ENCODE results near the gene MEI4. TPM values are rescaled to one million over a fixed set of nuclear protein-coding genes. Genes with fewer than 3 reads are reported as not detected.
"Not testable (repeated sequence)": the region's sequence is repeated elsewhere in the genome, so short reads cannot be mapped to it uniquely, and the experiment has no call there.

Gene MEI4, protein sequence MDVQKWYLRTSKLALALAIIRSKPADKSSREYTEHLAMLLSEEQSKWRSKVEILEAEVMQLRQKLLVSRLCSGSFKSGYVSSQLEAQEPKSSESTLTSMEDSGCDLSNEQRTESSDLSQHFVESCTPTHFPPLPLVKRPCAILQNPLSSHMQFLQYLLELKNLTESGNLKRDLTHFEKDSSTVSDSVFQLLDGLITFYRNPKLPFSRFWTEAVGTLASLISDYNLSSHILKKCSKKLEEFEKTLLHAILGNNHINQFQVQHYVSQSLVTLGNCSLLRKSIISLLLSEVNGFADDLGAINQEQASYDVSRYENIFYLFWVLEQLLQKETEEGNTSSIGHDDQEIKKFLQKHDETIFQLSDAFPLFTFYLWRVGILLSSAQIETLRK
- polyA plus RNA-seq (ENCODE audit: insufficient read length in 3 of 3) = 1 to 10 TPM; 1.6 to 1.7 (median 1.6) TPM
- long read RNA-seq, donor 1 = 0 reads
- long read RNA-seq, donor 2 = 0 reads
- long read RNA-seq, donor 3 = 0 reads
- long read RNA-seq, donor 4 = 0 reads
- long read RNA-seq, donor 5 = 0 reads
- long read RNA-seq, donor 6, full-length matches to known transcripts = 1 of 1 reads
- long read RNA-seq, donor 6, partial matches to known transcripts = 0 of 1 reads
- long read RNA-seq, donor 6, other reads (novel, unspliced or antisense) = 0 of 1 reads
- long read RNA-seq, donor 7 = 0 reads
- long read RNA-seq, donor 8 = 0 reads
- long read RNA-seq, donor 9 = 0 reads
- long read RNA-seq, donor 10 = 0 reads
- long read RNA-seq, donor 11 = 0 reads
- long read RNA-seq, donor 12 = 0 reads
- long read RNA-seq, donor 13 = 0 reads
- long read RNA-seq, donor 14 = 0 reads
- long read RNA-seq, donor 15 = 0 reads
- long read RNA-seq, donor 16, full-length matches to known transcripts = 1 of 1 reads
- long read RNA-seq, donor 16, partial matches to known transcripts = 0 of 1 reads
- long read RNA-seq, donor 16, other reads (novel, unspliced or antisense) = 0 of 1 reads

DNA sequence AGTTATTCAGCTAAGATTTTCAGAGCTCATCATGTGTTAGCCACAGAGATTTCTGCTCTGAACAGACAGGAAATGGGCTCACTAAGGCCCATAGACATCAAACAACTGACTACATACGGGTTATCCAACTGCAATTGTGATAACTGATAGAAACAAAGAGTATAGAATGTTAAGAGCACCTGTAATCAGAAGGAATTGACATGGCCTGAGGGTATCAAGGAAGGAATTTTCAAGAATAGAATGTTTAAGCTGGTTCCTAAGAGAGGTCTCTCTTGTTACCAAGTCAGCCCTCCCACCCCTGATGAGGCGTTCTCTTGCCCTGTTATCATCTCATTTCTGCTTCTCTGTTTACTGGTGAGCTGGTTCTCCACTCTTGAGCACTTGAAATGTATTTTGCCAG lies at the start of gene MEI4:
MEI4 (plus strand) TSS at position 301 of the 400 bp plus-strand sequence. CDS start 37,633 bp downstream, outside the sequence.
- no peak for DNase-seq (ENCODE audit: extremely low read depth in 1 of 11, low read depth in 9 of 11, low spot score in 4 of 11)

DNA sequence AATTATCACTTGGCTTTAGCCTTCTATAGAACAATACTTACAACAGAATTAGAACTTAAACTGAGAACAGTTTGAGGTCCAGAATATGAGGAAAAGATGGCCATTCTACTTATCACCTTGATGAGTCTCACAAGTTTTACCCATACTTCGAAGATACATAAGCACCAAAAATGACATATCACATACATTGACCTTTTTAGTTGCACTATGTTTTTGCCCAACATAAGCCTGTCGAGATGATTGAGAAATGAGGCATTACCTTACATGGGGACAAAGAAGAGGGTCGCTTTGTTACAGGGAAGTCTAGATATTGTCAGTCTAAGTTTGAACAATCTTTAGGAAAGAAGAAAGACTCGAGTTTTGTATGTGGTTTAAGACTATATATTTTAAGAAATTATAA lies 48.4 kb upstream of the MEI4 start:
- no peak for DNase-seq (ENCODE audit: extremely low read depth in 1 of 11, low read depth in 9 of 11, low spot score in 4 of 11)

DNA sequence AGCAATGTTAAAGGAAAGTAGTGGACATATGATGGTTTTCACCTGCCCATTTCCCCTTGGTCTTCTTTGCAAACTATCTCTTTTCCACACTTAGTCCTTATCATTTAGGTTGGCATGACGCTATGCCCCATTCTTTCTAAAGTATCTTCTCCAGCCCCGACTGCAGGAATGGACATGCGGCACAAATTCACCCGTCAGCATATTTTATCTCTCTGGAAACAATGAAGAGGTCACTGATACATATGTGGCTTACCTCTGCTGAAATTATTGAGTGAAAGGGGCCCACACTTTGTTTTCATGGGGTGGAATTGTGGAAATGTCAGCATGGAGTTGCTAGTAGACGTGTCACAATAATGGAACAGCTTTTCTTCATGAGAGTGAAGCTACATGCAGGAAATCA lies 45.8 kb upstream of the MEI4 start:
- no peak for DNase-seq (ENCODE audit: extremely low read depth in 1 of 11, low read depth in 9 of 11, low spot score in 4 of 11)

DNA sequence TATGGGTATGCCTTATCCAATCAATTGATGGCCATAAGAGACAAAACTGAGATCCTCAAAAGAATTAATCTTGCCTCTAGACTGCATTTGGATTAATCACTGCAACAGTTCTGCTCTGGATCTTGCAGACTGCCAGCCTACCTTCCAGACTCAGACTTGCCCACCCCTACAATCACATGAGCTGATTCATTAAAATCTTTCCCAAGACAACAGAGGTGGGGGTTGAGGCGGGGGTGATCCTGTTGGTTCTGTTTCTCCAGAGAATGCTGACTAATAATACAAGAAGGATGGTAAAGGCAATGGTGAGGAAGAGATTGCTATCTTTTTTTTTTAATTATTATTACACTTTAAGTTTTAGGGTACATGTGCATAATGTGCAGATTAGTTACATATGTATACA lies 43.7 kb upstream of the MEI4 start:
- no peak for DNase-seq (ENCODE audit: extremely low read depth in 1 of 11, low read depth in 9 of 11, low spot score in 4 of 11)

DNA sequence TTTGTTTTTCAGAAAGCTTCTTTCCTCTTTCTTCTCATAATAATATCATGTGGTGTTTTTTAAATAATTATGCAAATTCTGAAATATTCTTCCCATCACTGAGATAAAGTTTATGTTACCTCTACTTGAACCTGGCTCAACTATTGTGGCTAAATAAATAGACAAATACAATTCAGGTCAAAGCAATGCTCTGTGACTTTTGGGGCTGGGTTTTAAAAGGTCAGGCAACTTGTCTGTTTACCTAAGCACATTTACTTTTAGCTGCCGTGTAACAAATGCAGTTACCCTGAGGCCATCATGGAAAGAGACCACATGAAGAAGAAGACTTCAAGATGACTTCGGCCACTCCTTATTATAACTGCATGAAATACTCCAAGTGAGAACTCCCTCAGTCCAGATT lies 33.7 kb upstream of the MEI4 start:
- no peak for DNase-seq (ENCODE audit: extremely low read depth in 1 of 11, low read depth in 9 of 11, low spot score in 4 of 11)

DNA sequence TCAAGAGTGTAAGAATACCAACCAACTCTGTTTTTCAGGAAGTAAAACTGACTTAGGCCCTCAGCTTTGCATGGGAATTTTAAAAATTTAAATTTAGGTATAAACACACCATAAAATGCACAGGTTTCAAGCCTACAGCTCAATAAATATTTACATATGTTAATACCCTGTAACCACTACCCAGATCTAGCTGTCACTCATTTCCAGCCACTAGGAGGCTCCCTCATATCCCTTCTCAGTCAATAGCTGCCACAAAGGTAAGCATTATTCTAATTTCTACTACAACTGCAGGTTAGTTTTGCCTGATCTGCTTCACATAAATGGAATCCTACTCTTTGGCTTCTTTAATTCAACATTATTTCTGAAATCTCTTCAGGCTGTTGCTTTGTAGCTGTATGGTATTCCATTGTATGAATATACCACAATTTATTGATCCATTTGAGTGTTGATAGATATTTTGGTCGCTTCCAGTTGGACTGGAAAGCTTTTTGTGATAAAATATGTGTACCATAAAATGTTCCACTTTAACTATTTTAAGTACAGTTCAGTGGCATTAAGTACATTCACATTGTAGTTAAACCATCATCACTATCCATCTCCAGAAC lies 32.5 kb upstream of the MEI4 start:
- DNase-seq (ENCODE audit: extremely low read depth in 1 of 11, low read depth in 9 of 11, low spot score in 4 of 11) = no peak

DNA sequence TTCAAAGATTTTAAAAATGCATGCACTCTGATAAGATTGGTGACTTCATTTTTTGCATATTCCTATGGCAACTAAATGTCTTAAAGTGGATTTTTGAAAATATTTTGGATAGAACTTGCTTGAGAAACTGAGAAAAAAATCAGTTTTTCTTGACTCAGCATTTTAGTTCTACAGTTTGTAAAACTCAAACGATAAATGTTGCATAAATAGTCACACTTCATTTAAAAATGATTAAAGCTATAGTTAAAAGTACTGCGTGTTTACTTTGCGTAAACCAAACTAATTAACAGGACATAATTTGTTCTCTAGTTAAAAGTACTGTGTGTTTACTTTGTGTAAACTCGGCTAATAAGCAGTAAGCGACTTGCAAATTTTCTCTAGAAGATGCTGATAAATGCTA lies 28.3 kb upstream of the MEI4 start:
- no peak for DNase-seq (ENCODE audit: extremely low read depth in 1 of 11, low read depth in 9 of 11, low spot score in 4 of 11)

DNA sequence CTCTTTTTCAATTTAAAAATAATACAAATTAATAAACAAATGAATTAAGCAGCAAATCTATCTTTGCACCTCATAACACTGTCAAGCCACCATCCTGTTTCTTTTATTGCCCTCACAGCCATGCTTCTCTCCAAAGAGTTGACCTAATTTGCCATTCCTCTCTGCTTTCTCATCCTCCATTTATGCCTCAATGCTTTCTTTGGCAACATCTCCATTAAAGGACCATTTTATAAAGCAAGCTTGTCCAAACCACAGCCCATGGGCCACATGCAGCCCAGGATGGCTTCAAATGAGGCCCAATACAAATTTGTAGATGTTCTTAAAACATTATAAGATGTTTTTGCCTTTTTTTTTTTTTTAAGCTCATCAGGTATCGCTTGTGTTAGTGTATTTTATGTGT lies 26.4 kb upstream of the MEI4 start:
- no peak for DNase-seq (ENCODE audit: extremely low read depth in 1 of 11, low read depth in 9 of 11, low spot score in 4 of 11)

DNA sequence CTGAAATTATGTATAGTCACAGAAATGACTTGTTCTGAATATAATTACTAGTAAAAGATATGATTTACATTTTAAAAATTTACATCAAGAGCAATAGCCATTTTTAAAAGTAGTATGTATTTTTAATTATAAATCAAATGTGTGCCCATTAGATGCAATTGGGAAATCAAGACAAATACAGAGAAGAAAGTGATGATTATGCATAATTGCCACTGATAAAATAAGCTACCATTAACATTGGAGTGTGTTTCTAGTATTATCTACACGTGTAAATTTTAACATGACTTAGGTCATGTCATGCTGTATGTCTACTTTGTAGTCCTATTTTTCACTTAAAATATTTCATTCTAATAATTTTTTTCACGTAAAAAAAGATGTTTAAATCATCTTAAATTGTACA lies 22.8 kb upstream of the MEI4 start:
- DNase-seq (ENCODE audit: extremely low read depth in 1 of 11, low read depth in 9 of 11, low spot score in 4 of 11) = no peak

DNA sequence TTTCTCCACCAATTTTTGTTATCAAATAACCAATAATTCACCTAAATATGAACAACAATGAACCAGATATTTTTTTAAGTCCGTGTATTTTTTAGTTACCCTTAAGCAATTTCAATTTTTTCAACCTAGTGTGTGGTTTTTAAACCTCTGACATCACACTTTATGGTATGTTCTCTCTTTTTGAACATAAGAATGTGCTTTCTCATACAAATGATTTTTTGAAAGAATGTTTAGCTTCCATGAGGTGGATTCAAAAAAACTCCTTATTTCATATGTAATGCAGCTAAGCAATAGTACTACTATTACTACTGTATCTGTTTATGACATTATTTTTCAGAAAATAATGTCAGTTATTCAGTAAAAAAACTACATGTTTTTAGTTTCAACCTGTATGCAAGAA lies 19.4 kb upstream of the MEI4 start:
- DNase-seq (ENCODE audit: extremely low read depth in 1 of 11, low read depth in 9 of 11, low spot score in 4 of 11) = no peak

DNA sequence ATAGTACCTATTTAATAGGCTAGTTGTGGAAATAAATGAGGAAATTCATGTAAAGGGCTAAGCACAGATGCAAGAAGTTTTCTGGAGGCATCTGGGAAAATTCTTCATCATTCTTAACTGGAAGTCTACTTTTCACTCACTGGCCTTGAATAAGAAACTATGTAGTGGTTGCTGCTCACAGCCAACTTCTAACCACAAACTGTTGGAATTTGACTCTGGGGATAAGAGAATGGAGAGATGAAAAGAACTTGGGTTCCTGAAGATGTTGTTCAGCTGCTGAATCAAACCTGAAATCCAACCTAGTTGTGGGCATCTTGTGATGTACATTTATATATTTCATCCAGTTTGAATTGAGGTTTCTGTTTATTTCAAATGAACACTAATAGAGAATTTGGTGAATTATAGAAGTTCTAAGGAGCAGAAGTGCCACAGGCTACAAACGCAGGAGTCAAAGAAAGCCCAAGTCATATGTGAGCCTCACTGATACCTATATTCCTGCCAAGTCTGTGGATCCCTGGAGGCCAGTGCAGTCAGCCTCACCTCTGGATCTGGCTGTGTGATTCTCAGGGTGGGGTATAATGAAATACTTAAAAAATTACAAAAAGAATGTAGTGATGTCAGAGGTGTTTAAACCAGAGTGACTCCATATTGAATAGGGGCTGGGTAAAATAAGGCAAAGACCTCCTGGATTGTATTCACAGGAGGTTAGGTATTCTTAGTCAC lies 18.7 kb upstream of the MEI4 start:
- DNase-seq (ENCODE audit: extremely low read depth in 1 of 11, low read depth in 9 of 11, low spot score in 4 of 11) = no peak

DNA sequence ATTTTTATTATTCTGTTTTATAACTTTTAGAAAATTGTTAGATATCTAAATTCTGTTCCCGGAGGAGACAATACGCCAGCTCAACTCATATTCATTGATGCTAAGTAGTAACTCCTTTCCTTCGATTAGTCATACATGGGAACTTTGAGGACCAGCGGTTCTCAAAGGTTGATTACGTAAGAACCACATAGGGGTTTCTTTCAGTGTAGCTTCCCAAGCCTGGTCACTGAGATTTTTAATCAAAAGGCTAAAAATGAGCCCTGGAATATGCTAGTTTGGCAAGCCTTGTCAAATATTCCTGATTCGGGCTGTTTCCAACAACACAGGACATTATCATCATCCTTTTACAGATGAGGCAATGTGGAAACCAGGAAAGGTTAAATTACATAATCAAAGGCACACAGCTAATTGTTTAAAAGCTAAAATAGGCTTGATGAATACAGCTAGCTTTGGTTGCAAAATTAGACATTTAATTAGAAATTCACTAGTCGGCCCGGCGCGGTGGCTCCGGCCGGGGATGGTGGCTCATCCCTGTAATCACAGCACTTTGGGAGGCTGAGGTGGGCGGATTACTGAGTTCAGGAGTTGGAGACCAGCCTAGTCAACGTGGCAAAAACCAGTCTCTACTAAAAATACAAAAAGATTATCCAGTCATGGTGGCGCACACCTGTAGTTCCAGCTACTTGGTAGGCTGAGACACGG lies 14.6 kb upstream of the MEI4 start:
- DNase-seq (ENCODE audit: extremely low read depth in 1 of 11, low read depth in 9 of 11, low spot score in 4 of 11) = no peak

DNA sequence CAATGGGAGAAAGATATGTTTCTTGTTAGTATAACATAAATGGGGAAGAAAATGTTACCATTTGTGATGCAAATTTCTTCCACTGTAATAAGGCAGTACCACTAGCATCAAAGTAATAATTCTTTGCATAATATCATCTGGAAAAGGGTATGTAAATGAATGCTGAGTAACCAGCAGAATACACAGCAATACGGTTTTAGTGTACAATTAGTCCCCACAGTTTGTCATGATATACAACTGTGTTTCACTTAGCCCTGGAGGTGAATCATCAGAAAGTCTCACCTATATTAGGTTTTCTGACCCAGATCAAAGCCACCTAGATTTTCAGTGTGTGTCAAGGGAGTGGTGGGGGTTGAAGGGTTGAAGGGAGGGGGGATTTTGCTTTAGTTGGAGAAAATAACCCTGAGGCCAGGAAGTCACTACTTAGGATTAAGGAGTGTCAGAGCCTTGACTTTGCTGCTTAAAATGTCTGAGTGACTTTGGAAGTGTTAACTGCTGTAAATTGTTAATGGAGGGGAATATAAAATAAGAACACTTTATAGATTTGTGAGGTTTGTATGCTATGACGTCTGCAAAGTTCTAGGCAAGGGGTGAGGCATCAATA lies 8.6 kb upstream of the MEI4 start:
- no peak for DNase-seq (ENCODE audit: extremely low read depth in 1 of 11, low read depth in 9 of 11, low spot score in 4 of 11)

DNA sequence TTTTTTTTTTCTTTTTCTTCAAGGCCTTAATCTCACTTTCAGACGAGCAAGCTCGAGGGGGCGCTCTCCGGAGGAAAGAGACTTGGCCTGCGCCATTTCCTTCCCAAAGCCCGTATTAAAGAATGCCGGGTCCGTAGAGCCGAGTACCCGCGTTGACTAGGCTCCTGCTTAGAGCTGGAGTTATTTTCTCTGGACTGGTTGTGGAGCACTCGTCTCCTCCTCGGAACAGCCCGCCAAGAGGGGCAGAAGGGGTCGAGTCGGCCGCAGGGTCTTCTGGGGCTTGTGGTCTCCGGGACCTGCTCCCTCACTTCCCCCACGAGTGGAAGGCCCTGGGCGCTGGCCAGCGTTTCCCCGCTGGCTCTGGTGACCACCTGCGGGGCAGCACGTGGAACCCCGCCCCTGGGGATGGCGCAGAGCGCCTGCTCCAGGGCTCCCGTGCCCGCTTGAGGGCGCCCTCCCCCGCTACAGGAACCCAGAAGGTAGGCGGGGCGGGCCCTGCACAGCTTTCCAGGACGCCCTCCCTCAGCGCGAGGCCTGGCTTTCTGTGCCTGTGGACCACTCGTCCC lies 2.7 kb upstream of the MEI4 start:
- peak; percentile 17 to 53 (median 39) for DNase-seq (ENCODE audit: extremely low read depth in 1 of 11, low read depth in 9 of 11, low spot score in 4 of 11)

DNA sequence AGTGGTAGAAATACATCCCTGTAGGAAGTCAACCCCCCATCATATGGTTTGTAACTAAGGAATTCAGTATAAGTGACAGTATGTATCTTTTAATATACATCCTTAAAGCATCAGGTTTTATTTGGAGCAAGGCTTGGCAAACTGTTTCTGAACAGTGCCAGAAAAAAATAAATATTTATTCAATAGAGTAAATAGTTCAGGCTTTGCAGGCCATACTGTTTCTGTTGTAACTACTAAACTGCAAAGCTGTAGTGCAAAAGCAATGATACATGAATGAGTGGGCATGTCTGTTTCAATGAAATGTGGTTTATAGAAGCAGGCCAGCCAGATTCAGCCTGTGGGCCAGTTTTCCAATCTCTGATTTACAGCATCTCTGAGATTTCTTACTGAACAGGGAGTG lies 977 bp downstream of the MEI4 start:
- DNase-seq (ENCODE audit: extremely low read depth in 1 of 11, low read depth in 9 of 11, low spot score in 4 of 11) = no peak

DNA sequence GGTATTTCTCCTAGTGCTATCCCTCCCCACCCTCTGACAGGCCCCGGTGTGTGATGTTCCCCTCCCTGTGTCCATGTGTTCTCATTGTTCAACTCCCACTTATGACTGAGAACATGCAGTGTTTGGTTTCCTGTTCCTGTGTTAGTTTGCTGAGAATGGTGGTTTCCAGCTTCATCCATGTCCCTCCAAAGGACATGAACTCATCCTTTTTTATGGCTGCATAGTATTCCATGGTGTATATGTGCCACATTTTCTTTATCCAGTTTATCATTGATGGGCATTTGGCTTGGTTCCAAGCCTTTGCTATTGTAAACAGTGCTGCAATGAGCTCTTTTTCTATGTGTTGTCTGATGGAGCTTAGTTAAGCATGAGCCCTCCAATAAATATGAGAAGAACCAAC lies 2.2 kb downstream of the MEI4 start:
- not testable (repeated sequence) for DNase-seq (ENCODE audit: extremely low read depth in 1 of 11, low read depth in 9 of 11, low spot score in 4 of 11)

DNA sequence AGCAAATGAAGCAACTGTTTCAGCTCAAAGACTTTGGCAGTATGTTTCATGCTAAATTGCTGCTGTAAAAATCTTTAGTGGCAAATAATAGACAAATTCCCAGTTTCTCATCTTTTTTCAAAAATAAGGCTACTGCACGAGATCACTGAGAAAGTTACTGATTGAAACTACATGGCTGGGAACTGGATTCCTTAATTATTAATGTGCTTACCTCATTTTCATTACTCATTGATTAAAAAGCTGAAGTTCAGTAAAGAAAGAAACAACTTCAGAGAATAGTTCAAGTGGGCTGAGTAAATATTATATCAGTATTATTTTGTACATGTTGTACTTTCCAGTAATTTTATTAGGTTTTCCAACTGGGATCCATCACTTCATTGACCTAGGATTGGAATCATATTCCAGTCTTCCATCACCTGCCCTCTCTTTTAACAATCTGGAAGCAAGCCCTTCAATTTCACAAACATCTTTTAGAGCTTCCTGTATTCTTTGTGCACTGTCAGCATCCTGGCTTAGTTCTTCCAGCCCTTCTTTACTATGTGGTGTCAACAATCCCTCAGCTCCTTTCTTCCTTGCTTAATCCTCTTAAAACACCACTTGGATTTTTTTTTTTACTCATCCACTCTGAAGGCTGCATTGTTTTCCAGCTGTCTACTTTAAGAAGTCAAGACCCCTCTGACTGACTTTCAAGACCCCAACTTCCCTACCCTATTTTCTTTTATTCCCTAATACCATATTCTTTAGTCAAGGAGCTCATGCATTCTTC lies 4.3 kb downstream of the MEI4 start:
- no peak for DNase-seq (ENCODE audit: extremely low read depth in 1 of 11, low read depth in 9 of 11, low spot score in 4 of 11)
